Globus pallidus (tissue), 1 donor: ENCODE results near the gene FIGN.

Experiments used
- DNase-seq: peaks from one replicate; pipeline ENCODE4 v3.0.0-alpha.2; 2015; ENCODE audit warnings: low spot score

Gene FIGN

DNA sequence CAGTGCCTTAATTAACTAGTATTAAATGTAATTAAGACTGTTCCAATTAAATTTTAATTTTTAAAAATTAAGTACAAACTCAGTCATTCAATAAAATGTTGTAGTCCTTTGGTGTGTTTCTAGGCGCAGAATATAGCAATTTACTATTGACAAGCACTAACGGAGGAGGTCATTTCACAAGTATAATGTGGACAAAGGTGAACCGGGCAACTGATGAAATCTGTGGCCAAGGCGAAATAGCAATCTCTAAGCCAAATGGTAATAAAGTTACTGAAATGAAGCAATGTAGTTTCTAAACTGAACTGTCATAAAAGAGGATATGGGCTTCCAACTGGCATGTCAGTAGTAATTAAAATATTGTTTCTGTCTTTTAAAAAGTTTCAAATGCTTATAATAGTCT is 27.5 kb downstream of the FIGN start:
- no peak for DNase-seq

DNA sequence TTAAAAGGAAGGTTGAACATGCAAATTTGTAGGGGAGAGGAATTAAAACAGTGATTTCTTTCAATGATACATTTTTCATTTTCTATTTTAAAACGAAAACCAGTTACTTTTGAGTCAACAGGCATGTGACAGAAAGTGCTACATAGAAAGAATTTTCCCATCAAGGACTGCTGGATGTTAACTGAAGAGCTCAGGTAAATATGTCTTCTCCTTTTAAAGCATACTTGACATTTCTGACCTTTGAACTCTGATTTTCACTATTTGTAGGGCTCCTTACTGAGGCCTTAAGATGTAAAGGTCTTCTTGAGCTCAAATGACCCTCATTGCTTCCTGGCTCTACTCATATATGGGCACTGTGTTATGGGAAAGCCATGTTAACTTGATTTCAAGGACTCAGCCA is 32.4 kb downstream of the FIGN start:
- DNase-seq: no peak

GRCh38 chr2:163701399-163702195 is 34.2 kb downstream of the FIGN start:
- no peak for DNase-seq

DNA sequence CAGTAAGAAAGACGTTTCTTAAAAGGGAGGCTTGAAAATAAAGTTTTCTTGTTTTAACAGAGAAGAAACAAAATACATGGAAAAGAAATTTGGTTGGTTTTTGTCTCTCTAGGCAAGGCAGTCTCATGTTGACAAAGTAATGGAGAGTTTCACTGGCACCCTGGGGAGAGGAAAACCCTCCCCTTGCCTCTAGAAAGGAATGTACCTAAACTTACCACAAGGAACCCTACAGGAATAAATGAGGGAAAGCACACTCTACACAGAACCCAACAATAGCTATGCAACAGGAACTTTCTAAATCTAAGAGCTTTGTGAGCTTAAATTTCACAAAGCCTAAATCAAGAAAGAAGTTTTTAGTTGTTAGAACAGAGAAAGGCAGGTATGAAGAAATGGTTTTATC is 37.0 kb downstream of the FIGN start:
- no peak for DNase-seq

DNA sequence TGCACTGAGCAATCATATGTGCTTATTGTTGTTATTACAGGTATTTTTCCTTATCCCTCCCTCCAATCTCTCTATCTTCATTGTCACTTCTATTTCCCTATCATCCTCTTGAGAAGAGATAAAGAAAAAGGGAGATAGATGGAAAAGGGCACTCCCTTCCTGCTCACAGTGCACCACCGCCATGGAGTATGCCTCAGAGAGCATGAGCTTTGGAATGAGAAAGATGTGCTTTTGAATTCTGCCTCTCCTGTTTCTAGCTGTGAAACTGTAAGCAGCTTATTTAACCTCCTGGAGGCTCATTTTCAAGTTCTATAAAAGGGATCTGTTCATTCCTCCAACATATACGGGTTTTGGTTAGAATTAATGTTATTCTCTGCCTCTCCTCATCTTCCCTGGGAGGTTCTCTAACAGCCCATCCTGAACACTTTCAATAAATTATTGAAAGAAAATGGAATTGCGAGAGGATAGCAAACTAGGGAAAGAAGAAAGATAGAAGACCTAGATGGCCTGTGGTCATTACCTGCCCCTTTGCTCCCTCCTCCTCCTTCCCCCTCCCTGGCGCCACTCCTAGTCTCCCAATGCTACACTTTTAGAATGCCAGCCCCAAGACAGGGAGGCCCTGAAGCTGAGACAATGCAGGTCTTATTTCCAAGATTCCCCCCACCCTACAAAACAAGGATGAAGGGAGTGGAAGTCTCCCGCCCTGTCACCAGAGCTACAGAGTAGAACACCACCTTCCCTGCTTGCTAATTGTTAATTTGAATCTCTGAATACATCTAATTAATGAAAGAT is 37.8 kb downstream of the FIGN start:
- DNase-seq: no peak

DNA sequence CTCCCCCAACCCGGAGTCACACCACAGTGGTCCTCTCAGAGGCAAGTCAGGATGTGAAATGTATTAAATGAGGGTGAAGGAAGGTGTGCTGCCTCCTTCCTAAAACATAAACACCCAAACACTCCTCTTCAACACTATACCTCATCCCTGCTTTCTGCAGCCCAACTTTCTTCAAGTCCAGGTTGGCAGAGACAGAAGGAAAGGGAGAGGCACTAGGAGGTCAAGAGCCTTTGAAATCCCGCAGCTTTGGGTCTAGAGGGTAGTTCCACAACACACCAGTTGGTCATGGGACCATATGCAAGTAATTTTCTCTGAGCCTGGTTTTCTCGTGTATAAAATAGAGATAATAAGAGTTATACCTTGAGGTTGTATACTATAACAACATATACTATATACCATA is 38.4 kb downstream of the FIGN start:
- DNase-seq: no peak

GRCh38 chr2:163693484-163693883 is 42.3 kb downstream of the FIGN start:
- no peak for DNase-seq

DNA sequence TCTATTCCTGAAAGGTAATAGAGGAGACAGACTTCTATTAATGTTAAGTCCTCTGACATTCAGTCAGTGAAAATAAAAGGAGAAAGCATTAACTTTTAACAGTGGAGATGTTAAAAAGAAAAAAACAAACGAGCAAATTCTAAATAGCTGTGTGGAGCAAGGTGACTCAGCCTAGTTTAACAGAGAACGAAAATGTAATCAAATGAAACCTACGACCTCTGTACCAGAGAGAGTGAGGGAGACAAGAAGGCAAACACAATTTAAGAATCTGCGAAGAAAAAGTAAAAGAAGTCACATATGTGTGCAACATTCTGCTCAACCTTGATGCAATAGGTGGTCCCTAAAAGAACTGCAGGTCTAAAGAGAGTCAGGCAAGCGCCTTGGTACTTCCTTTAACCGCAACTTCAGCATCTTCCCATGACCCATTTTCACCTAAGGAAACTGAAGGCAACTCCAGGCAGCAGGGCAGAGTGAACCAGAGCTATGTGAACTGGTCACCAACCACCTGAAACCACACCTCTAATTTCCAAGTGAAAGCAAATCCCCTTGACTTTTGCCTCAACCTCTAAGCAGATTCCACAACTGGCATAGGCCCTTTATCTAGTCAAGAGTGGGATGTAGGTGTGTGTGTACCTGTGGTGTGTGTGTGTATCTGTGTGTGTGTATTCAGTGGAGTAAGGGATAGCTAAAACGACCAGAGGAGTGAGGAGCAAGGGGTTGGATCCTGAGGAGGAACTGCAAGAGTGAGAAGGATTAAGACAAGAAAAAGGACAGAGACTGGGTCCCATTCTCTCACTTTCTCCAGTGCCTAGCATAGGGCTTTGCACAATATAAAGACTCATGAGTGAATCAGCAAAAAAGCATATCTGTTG is 43.0 kb downstream of the FIGN start:
- DNase-seq: no peak

GRCh38 chr2:163692081-163692480 is 43.7 kb downstream of the FIGN start:
- no peak for DNase-seq

DNA sequence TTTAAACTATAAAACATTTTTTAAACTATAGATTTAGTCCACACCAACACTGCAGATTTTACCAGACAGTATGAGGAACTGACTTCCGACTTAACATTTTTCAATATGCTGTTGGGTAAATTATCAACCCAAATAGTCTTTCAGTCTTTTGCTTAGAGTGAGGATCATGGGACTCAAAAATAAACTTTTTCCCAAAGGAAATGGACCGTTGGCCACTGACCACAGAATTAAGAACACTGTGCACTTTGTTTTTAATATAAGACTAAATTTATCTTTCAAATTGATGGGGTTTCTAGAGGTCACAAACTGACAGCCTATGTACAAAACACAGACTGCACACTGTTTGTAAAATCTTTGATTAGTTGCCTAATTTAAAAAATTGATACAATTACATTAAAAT is 44.9 kb downstream of the FIGN start:
- DNase-seq: no peak

GRCh38 chr2:163687217-163687616 is 48.6 kb downstream of the FIGN start:
- DNase-seq: no peak

DNA sequence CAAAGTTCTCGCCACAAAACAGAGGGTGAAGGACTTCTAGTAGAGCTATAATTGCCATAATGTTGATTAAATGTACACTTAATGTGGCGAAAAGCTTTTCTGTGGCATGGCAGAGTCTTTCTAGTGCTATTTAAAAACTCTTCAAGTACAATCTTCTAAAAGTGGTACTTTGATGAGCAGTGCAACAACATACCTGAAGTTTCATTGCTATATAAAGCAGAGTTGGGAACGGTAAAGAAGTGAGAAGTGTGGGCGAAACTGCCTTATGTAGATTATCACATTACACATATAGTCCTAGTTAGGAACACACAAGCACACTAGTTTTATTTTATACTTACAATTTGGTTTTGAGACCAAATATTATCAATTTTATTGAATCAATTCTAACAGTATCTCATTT is 49.5 kb downstream of the FIGN start:
- DNase-seq: no peak

DNA sequence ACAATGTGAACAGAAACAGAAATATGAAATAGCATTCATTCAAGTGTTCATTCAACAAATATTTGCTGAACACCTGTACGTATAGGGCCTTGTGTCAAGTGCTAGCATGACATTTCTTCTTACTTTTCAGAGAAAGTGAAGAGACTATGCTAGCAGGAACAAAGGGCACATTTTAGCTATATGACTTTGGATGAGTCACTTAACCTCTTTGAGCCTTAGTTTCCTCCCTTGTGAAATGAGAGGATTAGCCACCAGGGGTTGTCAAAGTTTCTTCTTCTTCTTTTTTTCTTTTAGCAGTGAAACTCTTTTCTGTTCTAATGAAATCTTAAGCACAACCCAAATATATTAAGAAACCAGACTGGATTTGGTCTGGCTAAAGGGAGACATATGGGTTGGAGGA is 53.1 kb downstream of the FIGN start:
- no peak for DNase-seq

DNA sequence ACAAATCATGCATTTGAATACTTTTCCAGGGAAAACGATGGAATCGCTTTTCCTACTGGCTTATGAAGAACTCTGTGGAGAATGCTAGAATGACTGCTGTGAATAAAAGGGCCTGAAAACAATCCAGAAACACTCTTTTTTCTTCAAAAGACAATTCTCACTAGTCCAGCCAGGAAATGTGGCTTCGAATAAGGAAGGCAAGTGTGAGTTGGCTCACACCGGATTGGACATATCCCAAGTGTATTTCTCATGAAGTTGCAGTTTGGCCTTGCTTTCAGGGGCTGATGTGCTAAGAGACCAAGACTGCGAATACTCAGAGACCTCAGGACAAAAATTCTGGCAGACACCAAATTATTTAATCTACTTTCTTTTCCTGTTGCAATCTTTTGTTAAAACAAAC is 54.1 kb downstream of the FIGN start:
- peak; percentile 49 for DNase-seq

- DNase-seq: peak; percentile 39
Measured at GRCh38 chr2:163675388-163675787, 60.4 kb downstream of the FIGN start.

DNA sequence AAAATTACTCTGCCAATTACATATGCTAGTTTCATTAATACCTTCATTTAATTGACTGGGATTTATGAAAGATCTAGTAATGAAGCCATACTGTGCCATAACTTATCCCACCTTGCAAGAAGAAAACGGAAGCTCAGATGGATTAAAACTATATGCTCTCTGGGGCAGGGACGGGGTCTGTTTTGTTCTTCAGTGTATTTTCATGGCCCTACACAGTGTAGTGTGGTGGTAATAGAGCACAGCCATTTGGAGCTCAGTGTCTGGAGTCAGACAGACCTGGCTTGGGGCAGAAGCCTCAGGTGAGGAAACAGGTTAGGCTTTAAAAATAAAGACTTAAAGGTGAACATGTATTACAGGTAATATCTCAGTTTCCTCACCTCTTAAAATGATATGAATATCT is 62.3 kb downstream of the FIGN start:
- DNase-seq: no peak

DNA sequence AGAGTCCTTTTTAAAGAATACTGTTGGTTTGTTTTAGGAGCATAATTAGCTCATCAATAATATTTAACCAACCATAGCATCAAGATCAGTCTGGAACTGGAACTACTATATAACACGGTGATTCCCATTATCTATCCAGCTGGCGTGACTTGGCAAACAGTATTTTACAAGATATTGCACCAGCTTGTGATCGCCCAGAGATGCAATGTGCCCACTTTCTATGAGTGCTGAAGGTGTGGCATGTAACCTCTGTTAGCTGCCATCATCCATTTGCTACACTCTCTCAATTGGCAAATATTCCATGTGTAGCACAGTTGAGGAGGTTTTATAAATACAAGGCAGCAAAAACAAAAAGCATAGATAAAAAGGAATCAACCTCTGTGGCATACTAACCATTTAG is 64.9 kb downstream of the FIGN start:
- DNase-seq: no peak

GRCh38 chr2:163669506-163669905 is 66.3 kb downstream of the FIGN start:
- DNase-seq: no peak

DNA sequence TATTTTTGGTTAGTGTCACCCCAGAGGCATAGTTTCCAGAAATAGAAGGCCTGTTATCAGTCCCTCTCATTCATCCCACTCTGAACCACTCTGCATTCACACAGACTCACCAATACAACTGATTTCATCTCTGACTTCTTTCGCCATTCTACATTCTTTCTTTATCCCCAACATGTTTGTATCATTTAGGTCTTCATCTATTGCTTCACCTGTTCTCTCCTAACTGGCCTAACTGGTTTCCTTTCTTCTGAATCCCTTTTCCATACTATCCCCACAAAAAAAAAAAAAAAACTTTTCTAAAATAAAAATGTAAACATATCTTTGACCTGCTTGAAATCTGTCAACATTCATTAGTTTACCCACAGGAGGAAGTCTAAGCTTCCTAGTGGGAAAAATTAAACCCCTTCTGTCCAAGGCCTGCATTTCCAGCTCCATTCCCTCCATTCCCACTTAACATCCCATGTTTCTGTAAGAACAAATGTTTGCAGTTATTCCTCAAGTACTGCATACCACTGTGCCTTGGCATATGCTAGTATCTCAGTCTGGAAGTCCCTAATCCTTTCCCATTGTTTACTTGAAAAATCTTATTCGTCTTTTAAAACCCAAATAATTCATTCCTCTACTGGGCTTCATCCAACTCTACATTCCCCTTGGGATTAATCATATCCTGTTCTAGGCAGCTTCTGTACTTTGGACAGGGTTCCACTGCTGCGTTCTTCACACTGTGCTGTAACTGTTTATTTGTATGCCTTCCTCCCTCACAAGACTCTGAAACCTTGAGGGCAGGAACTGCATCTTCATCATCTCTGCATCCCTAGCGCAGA is 68.5 kb downstream of the FIGN start:
- no peak for DNase-seq

GRCh38 chr2:163665817-163666216 is 70.0 kb downstream of the FIGN start:
- DNase-seq: no peak

DNA sequence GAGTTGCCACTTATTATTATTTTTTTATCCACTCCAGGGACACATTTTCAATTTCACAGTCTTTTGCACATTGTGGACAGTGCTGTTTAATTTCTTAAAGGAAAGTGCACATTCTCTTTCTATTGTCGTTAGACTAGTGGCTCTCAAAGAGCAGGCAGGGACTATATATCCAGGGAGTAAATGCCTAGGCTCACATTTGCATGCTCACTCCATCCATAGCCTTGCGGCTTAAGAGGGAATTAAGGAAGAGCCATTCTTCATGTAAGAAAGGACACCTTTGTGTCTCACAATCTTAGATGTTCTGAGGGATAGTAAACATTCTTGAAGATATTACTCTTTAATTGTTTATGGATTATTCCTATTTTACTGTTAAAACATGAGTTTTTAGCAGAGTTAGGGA is 70.8 kb downstream of the FIGN start:
- no peak for DNase-seq

- no peak for DNase-seq
Measured at GRCh38 chr2:163664610-163665009, 71.2 kb downstream of the FIGN start.
